ENCODE results near the gene HSPB9.

The HSPB9 gene, protein sequence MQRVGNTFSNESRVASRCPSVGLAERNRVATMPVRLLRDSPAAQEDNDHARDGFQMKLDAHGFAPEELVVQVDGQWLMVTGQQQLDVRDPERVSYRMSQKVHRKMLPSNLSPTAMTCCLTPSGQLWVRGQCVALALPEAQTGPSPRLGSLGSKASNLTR

DNA sequence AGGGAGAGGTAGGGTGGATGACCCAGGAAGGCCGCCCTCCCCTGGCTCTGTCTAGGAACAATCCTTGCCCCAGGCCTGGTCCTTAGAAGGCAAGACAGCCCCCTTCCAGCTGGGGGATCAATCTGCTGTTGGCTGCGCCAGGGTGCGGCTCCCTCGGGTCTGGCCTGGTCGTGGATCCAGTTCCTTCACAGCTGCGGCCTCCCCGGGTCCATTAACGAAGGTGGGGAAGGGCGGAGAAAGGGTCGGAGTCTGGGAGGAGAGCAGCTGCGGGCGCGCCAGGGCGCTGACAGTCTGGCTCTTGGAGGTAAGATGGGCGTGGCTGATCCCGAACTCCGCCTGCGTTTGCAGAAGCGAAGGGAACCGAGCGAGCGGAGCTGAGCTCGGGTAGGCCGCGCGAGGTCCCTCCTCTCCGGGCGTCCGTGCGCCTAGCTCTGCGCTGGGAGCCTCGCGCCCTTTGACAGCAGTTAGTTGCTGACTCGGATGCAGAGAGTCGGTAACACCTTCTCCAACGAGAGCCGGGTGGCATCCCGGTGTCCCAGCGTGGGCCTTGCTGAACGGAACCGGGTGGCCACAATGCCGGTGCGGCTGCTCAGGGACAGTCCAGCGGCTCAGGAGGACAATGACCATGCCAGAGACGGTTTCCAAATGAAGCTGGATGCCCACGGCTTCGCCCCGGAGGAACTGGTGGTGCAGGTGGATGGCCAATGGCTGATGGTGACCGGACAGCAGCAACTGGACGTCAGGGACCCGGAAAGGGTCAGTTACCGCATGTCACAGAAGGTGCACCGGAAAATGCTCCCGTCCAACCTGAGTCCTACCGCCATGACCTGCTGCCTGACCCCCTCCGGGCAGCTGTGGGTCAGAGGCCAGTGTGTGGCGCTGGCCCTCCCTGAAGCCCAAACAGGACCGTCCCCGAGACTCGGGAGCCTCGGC, at the start of gene HSPB9:
TSS of gene HSPB9 (plus strand) at position 434 of the 933 bp plus-strand sequence. CDS start at position 481, 47 bp downstream.
- peaks cover 9% of the 10 kb centered on the region for H3K4me1 ChIP-seq (ENCODE audit: control insufficient read depth, insufficient read depth, low read length, unreplicated experiment)
- no peaks in the 10 kb centered on the region for H3K27me3 ChIP-seq (ENCODE audit: insufficient read depth, low read length)
- no peak within 1 kb of the TSS for H3K4me3 ChIP-seq (ENCODE audit: low read depth, low read length)
- no peaks in the 10 kb centered on the region for H3K36me3 ChIP-seq (ENCODE audit: insufficient read depth, low read length)
- no peaks in the 10 kb centered on the region for H3K79me2 ChIP-seq (ENCODE audit: control insufficient read depth, insufficient read depth, low read length, unreplicated experiment)
- H2AFZ ChIP-seq (ENCODE audit: low read length, unreplicated experiment), result no peak within 1 kb of the TSS
- H3K27ac ChIP-seq (ENCODE audit: low read depth, low read length), result no peak within 1 kb of the TSS

DNA sequence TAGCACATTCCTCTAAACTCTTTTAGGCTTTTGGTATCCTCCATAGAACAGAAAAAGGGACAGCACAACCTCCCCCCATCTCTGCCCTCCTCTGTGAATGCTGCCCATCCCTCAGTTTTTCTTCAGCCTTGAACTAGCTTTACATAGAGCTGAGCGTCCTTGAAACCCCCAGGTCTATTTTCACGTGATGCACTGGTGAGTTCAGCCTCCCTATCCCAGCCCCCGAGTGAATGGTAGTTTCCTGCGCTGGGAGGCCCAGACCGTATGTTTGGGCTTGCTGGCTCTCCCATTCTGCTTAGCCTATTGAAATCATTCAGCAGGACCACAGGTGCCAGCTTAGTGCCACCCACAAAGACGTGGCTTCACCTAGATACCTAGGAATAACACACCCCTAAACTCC, 46.8 kb upstream of the HSPB9 start:
- H3K79me2 ChIP-seq (ENCODE audit: control insufficient read depth, insufficient read depth, low read length, unreplicated experiment), result no peaks in the 10 kb centered on the region
- no peak overlapping the region for H3K27ac ChIP-seq (ENCODE audit: low read depth, low read length)
- no peaks in the 10 kb centered on the region for H3K36me3 ChIP-seq (ENCODE audit: insufficient read depth, low read length)
- H2AFZ ChIP-seq (ENCODE audit: low read length, unreplicated experiment), result no peak overlapping the region
- H3K4me1 ChIP-seq (ENCODE audit: control insufficient read depth, insufficient read depth, low read length, unreplicated experiment), result peaks cover 5% of the 10 kb centered on the region
- H3K4me3 ChIP-seq (ENCODE audit: low read depth, low read length), result no peak overlapping the region
- H3K27me3 ChIP-seq (ENCODE audit: insufficient read depth, low read length), result peaks cover 23% of the 10 kb centered on the region

DNA sequence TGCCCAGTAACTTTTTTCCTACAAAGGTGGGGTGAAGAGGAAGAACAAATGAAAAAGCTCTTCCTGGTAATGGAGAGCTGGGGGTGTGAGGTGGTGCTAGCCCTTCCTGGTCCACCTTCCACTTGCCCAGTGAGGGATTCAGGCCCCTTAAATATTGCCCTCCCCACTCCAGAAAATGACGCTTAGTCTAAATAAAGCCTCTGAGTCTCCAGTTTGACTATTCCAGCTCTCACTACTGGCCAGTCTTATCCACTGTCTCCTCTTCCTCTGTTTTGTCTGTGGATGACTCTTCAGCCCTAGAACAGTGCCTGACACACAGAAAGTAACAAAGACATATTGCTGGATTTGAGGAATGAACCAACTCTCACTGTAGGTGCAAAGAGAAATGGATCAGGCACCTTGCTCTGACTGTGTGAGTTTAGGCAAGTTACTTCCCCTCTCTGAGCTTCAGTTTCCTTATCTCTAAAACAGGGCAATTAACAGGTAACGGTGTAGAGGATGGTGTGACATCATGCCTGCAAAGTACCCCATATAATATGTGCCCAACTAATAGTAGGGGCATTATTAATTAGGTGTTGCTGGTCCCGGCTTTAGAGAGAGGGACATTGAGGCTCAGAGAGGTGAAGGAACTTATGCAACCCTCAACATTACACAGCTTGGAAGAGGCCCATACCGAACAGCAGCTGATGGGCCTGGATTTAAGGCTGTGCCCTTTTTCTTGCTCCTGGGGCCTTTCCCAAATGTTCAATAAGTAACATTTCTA, 45.6 kb upstream of the HSPB9 start:
- Histone ChIP-seq H3K27ac (ENCODE audit: low read depth, low read length) (no peak overlapping the region), H3K4me1 (ENCODE audit: control insufficient read depth, insufficient read depth, low read length, unreplicated experiment) (peaks cover 2% of the 10 kb centered on the region), H3K4me3 (ENCODE audit: low read depth, low read length) (no peak overlapping the region), H3K36me3 (ENCODE audit: insufficient read depth, low read length) (no peaks in the 10 kb centered on the region), H3K27me3 (ENCODE audit: insufficient read depth, low read length) (peaks cover 11% of the 10 kb centered on the region), H3K79me2 (ENCODE audit: control insufficient read depth, insufficient read depth, low read length, unreplicated experiment) (no peaks in the 10 kb centered on the region), H2AFZ (ENCODE audit: low read length, unreplicated experiment) (no peak overlapping the region)

DNA sequence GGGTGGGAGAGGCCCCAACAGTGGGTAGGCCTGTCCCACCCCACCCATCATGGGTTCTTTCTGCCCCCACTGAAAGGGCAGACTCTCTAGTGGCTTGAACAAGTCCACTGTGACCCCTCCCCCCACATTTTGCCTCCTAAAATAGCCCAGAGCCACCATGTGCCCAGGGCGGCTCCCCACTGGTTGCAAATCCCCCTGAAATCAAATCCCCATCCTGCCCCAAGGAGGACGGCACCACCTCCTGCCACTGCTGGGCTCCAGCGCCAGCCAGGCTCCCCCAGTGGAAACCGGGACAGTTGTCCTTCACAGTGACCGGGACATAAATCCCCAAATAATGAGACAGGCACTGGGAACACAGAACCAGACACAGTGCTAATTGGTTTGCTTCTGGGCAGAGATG, 44.8 kb upstream of the HSPB9 start:
- Histone ChIP-seq H3K27me3 (ENCODE audit: insufficient read depth, low read length) (peaks cover 3% of the 10 kb centered on the region; the same call in 1 of the 2 replicates), H3K36me3 (ENCODE audit: insufficient read depth, low read length) (no peaks in the 10 kb centered on the region), H2AFZ (ENCODE audit: low read length, unreplicated experiment) (no peak overlapping the region), H3K4me1 (ENCODE audit: control insufficient read depth, insufficient read depth, low read length, unreplicated experiment) (no peaks in the 10 kb centered on the region), H3K79me2 (ENCODE audit: control insufficient read depth, insufficient read depth, low read length, unreplicated experiment) (no peaks in the 10 kb centered on the region), H3K4me3 (ENCODE audit: low read depth, low read length) (no peak overlapping the region), H3K27ac (ENCODE audit: low read depth, low read length) (no peak overlapping the region)

DNA sequence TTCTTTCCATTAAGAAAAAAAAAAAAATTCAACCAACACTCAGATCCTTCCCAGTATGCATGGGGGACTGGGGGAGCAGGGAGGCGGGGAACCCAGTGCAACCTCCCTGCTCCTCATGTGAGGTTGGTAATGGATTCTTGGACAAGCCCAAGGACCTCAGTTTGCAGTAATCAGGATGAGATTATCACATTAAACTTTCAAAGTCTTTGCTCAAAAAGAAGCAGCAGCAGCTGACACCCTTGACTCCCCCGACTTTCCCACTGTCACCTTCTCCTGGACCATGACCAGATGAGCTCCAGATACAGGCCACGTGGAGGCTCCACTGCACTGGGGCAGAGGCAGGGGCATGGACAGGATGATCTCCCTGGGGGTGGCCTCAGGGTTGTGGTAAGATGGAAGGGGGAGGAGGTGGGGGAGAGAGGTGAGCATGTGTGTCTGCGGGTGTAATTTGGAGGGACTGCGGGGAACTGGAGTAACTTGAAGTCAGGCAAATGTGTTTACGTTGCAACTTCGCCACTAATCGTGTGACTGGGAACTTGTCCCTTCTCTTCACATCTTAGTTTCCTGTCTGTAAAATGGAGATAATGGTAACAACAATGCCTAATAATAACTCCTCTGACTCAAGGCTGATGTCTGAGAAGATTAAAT, 44.1 kb upstream of the HSPB9 start:
- Histone ChIP-seq H3K36me3 (ENCODE audit: insufficient read depth, low read length) (no peaks in the 10 kb centered on the region), H3K27ac (ENCODE audit: low read depth, low read length) (no peak overlapping the region), H3K4me1 (ENCODE audit: control insufficient read depth, insufficient read depth, low read length, unreplicated experiment) (no peaks in the 10 kb centered on the region), H3K4me3 (ENCODE audit: low read depth, low read length) (no peak overlapping the region), H3K79me2 (ENCODE audit: control insufficient read depth, insufficient read depth, low read length, unreplicated experiment) (no peaks in the 10 kb centered on the region), H2AFZ (ENCODE audit: low read length, unreplicated experiment) (no peak overlapping the region), H3K27me3 (ENCODE audit: insufficient read depth, low read length) (no peaks in the 10 kb centered on the region)

DNA sequence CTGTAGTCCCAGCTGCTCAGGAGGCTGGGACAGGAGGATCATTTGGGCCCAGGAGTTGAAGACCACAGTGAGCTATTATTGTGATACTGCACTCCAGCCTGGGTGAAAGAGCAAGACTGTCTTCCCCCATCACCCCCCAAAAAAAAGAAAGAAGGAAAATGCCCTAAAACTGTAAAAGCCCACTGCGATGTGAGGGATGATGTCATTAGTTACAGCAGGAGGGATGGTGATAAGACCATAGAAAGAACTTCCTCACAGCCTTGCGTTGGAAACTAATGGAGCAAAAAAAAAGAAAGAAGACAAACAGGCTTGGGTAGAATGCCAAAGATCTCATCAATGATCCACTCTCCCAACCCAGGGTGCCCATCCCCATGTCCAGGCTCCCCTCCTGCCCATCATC, 43.1 kb upstream of the HSPB9 start:
- H3K27me3 ChIP-seq (ENCODE audit: insufficient read depth, low read length), result no peaks in the 10 kb centered on the region
- H2AFZ ChIP-seq (ENCODE audit: low read length, unreplicated experiment), result no peak overlapping the region
- no peaks in the 10 kb centered on the region for H3K79me2 ChIP-seq (ENCODE audit: control insufficient read depth, insufficient read depth, low read length, unreplicated experiment)
- H3K27ac ChIP-seq (ENCODE audit: low read depth, low read length), result no peak overlapping the region
- H3K36me3 ChIP-seq (ENCODE audit: insufficient read depth, low read length), result no peaks in the 10 kb centered on the region
- no peaks in the 10 kb centered on the region for H3K4me1 ChIP-seq (ENCODE audit: control insufficient read depth, insufficient read depth, low read length, unreplicated experiment)
- no peak overlapping the region for H3K4me3 ChIP-seq (ENCODE audit: low read depth, low read length)

DNA sequence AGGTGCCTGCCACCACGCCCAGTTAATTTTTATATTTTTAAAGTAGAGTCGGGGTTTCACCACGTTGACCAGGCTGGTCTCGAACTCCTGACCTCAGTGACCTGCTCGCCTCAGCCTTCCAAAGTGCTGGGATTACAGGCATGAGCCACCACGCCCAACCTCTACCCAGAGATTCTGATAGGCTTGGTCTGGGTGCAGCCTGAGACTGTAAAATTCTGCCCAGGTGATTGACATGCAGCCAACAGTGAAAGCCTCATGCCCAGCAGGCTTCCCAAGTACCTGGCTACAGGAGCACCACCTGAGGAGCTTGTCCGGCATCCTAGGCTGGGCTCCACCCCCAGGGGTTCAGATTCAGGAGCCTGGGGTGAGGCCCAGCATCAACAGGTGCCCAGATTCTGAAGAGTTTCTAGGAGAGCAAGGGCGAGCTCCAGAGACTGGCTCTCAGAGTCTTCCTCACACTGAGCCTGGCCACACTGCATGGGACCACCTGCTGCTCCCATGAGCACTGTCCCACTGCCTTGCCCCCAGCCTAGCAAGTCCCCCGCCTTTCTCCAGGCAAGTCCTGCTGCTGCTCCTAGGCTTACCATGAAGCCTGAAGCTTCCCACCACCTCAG, 41.0 kb upstream of the HSPB9 start:
- Histone ChIP-seq H2AFZ (ENCODE audit: low read length, unreplicated experiment) (no peak overlapping the region), H3K4me3 (ENCODE audit: low read depth, low read length) (no peak overlapping the region), H3K27me3 (ENCODE audit: insufficient read depth, low read length) (no peaks in the 10 kb centered on the region), H3K4me1 (ENCODE audit: control insufficient read depth, insufficient read depth, low read length, unreplicated experiment) (no peaks in the 10 kb centered on the region), H3K36me3 (ENCODE audit: insufficient read depth, low read length) (no peaks in the 10 kb centered on the region), H3K27ac (ENCODE audit: low read depth, low read length) (no peak overlapping the region), H3K79me2 (ENCODE audit: control insufficient read depth, insufficient read depth, low read length, unreplicated experiment) (no peaks in the 10 kb centered on the region)

DNA sequence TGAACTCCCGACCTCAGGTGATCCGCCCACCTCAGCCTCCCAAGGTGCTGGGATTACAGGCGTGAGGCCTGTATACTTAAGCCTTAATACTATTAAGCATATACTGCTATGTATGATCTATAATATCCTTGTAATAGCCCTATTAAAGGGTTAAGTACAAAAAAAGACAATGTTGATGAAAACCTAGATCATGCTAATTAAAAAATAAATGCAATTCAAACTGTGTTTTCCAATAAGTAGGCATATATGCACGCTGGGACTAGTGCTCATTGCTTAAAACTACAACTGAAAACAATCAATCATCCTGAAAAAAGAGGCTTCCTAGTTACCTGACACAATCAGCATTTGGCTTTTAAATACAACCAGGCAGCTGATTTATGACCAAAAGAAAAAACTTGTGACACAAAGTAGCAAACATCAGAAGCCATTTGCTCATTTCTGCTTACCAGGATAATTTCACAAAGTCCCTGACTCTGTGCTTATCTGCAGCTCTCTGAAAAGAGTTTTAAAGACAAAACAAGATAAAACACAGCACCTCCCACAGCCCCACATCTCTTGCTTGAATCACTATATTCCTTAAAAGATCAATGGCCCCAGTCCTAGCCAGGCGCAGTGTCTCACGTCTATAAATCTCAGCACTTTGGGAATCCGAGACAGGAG, 35.4 kb upstream of the HSPB9 start:
- Histone ChIP-seq H3K4me1 (ENCODE audit: control insufficient read depth, insufficient read depth, low read length, unreplicated experiment) (no peaks in the 10 kb centered on the region), H3K4me3 (ENCODE audit: low read depth, low read length) (no peak overlapping the region), H3K27ac (ENCODE audit: low read depth, low read length) (no peak overlapping the region), H2AFZ (ENCODE audit: low read length, unreplicated experiment) (no peak overlapping the region), H3K36me3 (ENCODE audit: insufficient read depth, low read length) (no peaks in the 10 kb centered on the region), H3K79me2 (ENCODE audit: control insufficient read depth, insufficient read depth, low read length, unreplicated experiment) (no peaks in the 10 kb centered on the region), H3K27me3 (ENCODE audit: insufficient read depth, low read length) (peaks cover 5% of the 10 kb centered on the region; the same call in 1 of the 2 replicates)

DNA sequence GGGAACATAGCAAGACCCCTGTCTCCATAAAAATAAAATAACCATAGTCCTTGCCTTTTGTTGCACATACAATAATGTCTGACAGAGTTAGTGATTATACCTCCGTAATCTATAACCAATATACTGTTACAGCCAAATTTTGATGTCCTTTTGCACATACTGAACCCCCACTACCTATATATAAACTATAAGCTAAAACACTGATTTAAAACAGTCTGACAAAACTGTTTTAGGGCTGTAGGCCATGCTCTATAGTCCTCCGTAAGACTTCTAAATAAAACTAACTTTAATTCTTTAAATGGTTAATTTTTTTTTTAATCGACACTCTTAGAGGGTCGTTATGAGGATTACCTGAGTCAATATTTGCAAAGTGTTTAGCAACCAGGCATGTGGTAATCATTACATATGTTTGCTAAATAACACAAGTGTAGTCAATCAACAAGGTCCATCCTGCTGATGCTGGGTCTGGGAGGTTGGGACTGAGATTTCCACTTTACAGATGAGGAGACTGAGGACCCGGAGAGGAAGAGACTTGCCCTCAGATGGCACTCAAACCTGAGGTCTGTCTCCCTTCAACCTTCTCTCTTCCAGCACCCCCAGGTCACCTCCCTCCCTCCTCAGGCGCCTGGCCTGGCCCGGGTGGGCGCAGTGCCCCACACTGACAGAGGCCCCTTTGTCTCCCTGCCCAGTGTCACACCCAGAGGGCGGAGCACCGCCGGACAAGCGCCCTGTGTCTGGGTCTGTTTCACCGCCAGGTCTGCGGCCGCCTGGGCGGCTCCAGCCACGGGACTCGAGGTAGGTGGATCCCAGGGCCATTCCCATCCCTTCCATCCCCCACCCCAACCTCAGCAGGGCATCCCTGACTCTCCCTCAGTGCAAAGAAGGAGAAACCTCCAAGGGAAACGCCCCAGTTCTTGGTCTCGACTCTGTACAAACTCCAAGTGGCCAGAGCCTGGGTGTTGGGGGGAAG, 34.6 kb upstream of the HSPB9 start:
- no peaks in the 10 kb centered on the region for H3K36me3 ChIP-seq (ENCODE audit: insufficient read depth, low read length)
- no peaks in the 10 kb centered on the region for H3K79me2 ChIP-seq (ENCODE audit: control insufficient read depth, insufficient read depth, low read length, unreplicated experiment)
- H2AFZ ChIP-seq (ENCODE audit: low read length, unreplicated experiment), result no peak overlapping the region
- H3K4me3 ChIP-seq (ENCODE audit: low read depth, low read length), result no peak overlapping the region
- H3K27me3 ChIP-seq (ENCODE audit: insufficient read depth, low read length), result peaks cover 5% of the 10 kb centered on the region; the same call in 1 of the 2 replicates
- no peak overlapping the region for H3K27ac ChIP-seq (ENCODE audit: low read depth, low read length)
- H3K4me1 ChIP-seq (ENCODE audit: control insufficient read depth, insufficient read depth, low read length, unreplicated experiment), result no peaks in the 10 kb centered on the region

All from ACC112 (cell line).